Karpas-422 (cell line): ENCODE data around the gene WDFY2. TPM values are rescaled to one million over a fixed set of nuclear protein-coding genes. Genes with fewer than 3 reads are reported as not detected.

ENCODE experiments used
- DNase-seq: peaks from one replicate; pipeline ENCODE4 v3.0.0-alpha.2; 2015
- H2AFZ ChIP-seq: fragments of 200-600 bp; sonication (generic); 2 replicates; pipeline ENCODE4 v1.6.1; 2014; ENCODE audit warnings: antibody characterized with exemption, low read length, mixed read lengths
- H3K27ac ChIP-seq: fragments of 200-600 bp; sonication (generic); 2 replicates; pipeline ENCODE4 v1.5.1; 2014; ENCODE audit warnings: mild to moderate bottlenecking, low read length, moderate library complexity
- H3K27me3 ChIP-seq: fragments of 200-600 bp; sonication (generic); 2 replicates; pipeline ENCODE4 v1.6.1; 2014; ENCODE audit warnings: low read length, mixed read lengths
- H3K36me3 ChIP-seq: fragments of 200-600 bp; sonication (generic); 2 replicates; pipeline ENCODE4 v1.6.1; 2014; ENCODE audit warnings: low read length, mixed read lengths; ENCODE audit not compliant: insufficient read depth
- H3K4me1 ChIP-seq: fragments of 200-600 bp; sonication (generic); 2 replicates; pipeline ENCODE4 v1.6.1; 2014; ENCODE audit warnings: mild to moderate bottlenecking, low read length, mixed read lengths
- H3K4me2 ChIP-seq: fragments of 200-600 bp; sonication (generic); 2 replicates; pipeline ENCODE4 v1.6.1; 2014; ENCODE audit warnings: low read length, low read depth, mild to moderate bottlenecking; ENCODE audit not compliant: poor library complexity, severe bottlenecking
- H3K4me3 ChIP-seq: fragments of 200-600 bp; sonication (generic); 2 replicates; pipeline ENCODE4 v1.5.1; 2014; ENCODE audit warnings: mild to moderate bottlenecking, antibody characterized with exemption, low read length, mixed read lengths
- H3K79me2 ChIP-seq: fragments of 200-600 bp; sonication (generic); 2 replicates; pipeline ENCODE4 v1.6.1; 2014; ENCODE audit warnings: mild to moderate bottlenecking, low read length, mixed read lengths
- H3K9ac ChIP-seq: fragments of 200-600 bp; sonication (generic); 2 replicates; pipeline ENCODE4 v1.6.0; 2014; ENCODE audit warnings: low read length
- H3K9me2 ChIP-seq: fragments of 200-600 bp; sonication (generic), shearing (Covaris generic); replicated peaks from 2 replicates; pipeline ENCODE4 v1.6.0; 2014; ENCODE audit warnings: mild to moderate bottlenecking, low read length, moderate library complexity; ENCODE audit not compliant: insufficient read depth
- H3K9me3 ChIP-seq: fragments of 300-700, 200-600 bp; sonication (generic); 2 replicates; pipeline ENCODE4 v1.6.1; 2014; ENCODE audit warnings: low read length, mixed read lengths
- H4K20me1 ChIP-seq: fragments of 200-600 bp; sonication (generic); 2 replicates; pipeline ENCODE4 v1.6.1; 2014; ENCODE audit warnings: mild to moderate bottlenecking, antibody characterized with exemption, low read length, low read depth; ENCODE audit not compliant: insufficient read depth
- total RNA-seq: library from RNA; depleted of rRNA; stranded (reverse); fragments of >200 nt; shearing (Covaris generic); gene quantifications from 2 replicates; pipeline ENCODE4 v1.2.3, GENCODE V29; 2014; ENCODE audit warnings: low replicate concordance

WDFY2 gene
- total RNA-seq, 1 experiment from 2014 or later, result 4.1 TPM

GRCh38 chr13:51770681-51771417 lies 186.6 kb downstream of the WDFY2 start:
- Histone ChIP-seq H2AFZ (no peak overlapping the region), H3K27ac (no peak overlapping the region), H3K4me1 (no peaks in the 10 kb centered on the region), H3K36me3 (no peaks in the 10 kb centered on the region), H3K27me3 (no peaks in the 10 kb centered on the region), H3K9me2 (no peaks in the 10 kb centered on the region), H3K4me2 (no peak overlapping the region), H3K4me3 (no peak overlapping the region), H3K79me2 (no peaks in the 10 kb centered on the region), H4K20me1 (no peaks in the 10 kb centered on the region), H3K9me3 (no peaks in the 10 kb centered on the region), H3K9ac (no peak overlapping the region)
- no peak for DNase-seq

- no peak overlapping the region for H3K27ac ChIP-seq
- H3K79me2 ChIP-seq, result no peaks in the 10 kb centered on the region
- H3K27me3 ChIP-seq, result no peaks in the 10 kb centered on the region
- no peaks in the 10 kb centered on the region for H3K9me2 ChIP-seq
- no peak for DNase-seq
- H3K36me3 ChIP-seq, result no peaks in the 10 kb centered on the region
- no peak overlapping the region for H3K9ac ChIP-seq
- H4K20me1 ChIP-seq, result no peaks in the 10 kb centered on the region
- no peak overlapping the region for H3K4me2 ChIP-seq
- H3K4me3 ChIP-seq, result no peak overlapping the region
- no peak overlapping the region for H2AFZ ChIP-seq
- H3K9me3 ChIP-seq, result no peaks in the 10 kb centered on the region
- no peaks in the 10 kb centered on the region for H3K4me1 ChIP-seq
These were observed 187.3 kb downstream of the WDFY2 start for GRCh38 chr13:51771418-51772104.

- H3K9ac ChIP-seq, result no peak overlapping the region
- no peaks in the 10 kb centered on the region for H3K9me2 ChIP-seq
- no peak overlapping the region for H3K27ac ChIP-seq
- no peaks in the 10 kb centered on the region for H3K79me2 ChIP-seq
- no peak overlapping the region for H3K4me3 ChIP-seq
- DNase-seq, result no peak
- no peak overlapping the region for H3K4me2 ChIP-seq
- H2AFZ ChIP-seq, result no peak overlapping the region
- H3K9me3 ChIP-seq, result no peaks in the 10 kb centered on the region
- H3K4me1 ChIP-seq, result no peaks in the 10 kb centered on the region
- no peaks in the 10 kb centered on the region for H3K27me3 ChIP-seq
- no peaks in the 10 kb centered on the region for H4K20me1 ChIP-seq
- no peaks in the 10 kb centered on the region for H3K36me3 ChIP-seq
These were observed 187.8 kb downstream of the WDFY2 start for GRCh38 chr13:51772105-51772455.

- Histone ChIP-seq H2AFZ (no peak overlapping the region), H3K4me2 (no peak overlapping the region), H3K27ac (no peak overlapping the region), H3K79me2 (no peaks in the 10 kb centered on the region), H3K9ac (no peak overlapping the region), H3K9me2 (no peaks in the 10 kb centered on the region), H3K9me3 (no peaks in the 10 kb centered on the region), H3K4me3 (no peak overlapping the region), H4K20me1 (no peaks in the 10 kb centered on the region), H3K4me1 (no peaks in the 10 kb centered on the region), H3K36me3 (no peaks in the 10 kb centered on the region), H3K27me3 (no peaks in the 10 kb centered on the region)
- DNase-seq, result no peak
These were observed 188.5 kb downstream of the WDFY2 start for GRCh38 chr13:51772781-51773180.

GRCh38 chr13:51773515-51773914 lies 189.3 kb downstream of the WDFY2 start:
- Histone ChIP-seq H4K20me1 (no peaks in the 10 kb centered on the region), H3K36me3 (no peaks in the 10 kb centered on the region), H2AFZ (no peak overlapping the region), H3K27ac (no peak overlapping the region), H3K9me2 (no peaks in the 10 kb centered on the region), H3K79me2 (no peaks in the 10 kb centered on the region), H3K4me3 (no peak overlapping the region), H3K27me3 (no peaks in the 10 kb centered on the region), H3K9ac (no peak overlapping the region), H3K4me2 (no peak overlapping the region), H3K4me1 (no peaks in the 10 kb centered on the region), H3K9me3 (no peaks in the 10 kb centered on the region)
- no peak for DNase-seq

GRCh38 chr13:51776179-51776578 lies 191.9 kb downstream of the WDFY2 start:
- no peak overlapping the region for H3K27ac ChIP-seq
- no peaks in the 10 kb centered on the region for H4K20me1 ChIP-seq
- no peaks in the 10 kb centered on the region for H3K4me1 ChIP-seq
- H3K9me3 ChIP-seq, result no peaks in the 10 kb centered on the region
- H2AFZ ChIP-seq, result no peak overlapping the region
- no peaks in the 10 kb centered on the region for H3K36me3 ChIP-seq
- no peak for DNase-seq
- no peak overlapping the region for H3K4me3 ChIP-seq
- H3K79me2 ChIP-seq, result no peaks in the 10 kb centered on the region
- H3K9ac ChIP-seq, result no peak overlapping the region
- no peak overlapping the region for H3K4me2 ChIP-seq
- no peaks in the 10 kb centered on the region for H3K9me2 ChIP-seq
- no peaks in the 10 kb centered on the region for H3K27me3 ChIP-seq

GRCh38 chr13:51777921-51778320 lies 193.7 kb downstream of the WDFY2 start:
- H3K9me2 ChIP-seq, result no peaks in the 10 kb centered on the region
- H3K27ac ChIP-seq, result no peak overlapping the region
- no peaks in the 10 kb centered on the region for H3K9me3 ChIP-seq
- DNase-seq, result no peak
- H3K36me3 ChIP-seq, result no peaks in the 10 kb centered on the region
- H3K9ac ChIP-seq, result no peak overlapping the region
- no peak overlapping the region for H3K4me3 ChIP-seq
- H3K27me3 ChIP-seq, result no peaks in the 10 kb centered on the region
- H4K20me1 ChIP-seq, result 0 out of 2 replicates have a peak, but pooled peaks cover 3% of the 10 kb centered on the region
- H2AFZ ChIP-seq, result no peak overlapping the region
- H3K79me2 ChIP-seq, result no peaks in the 10 kb centered on the region
- peaks cover 5% of the 10 kb centered on the region; the same call in 1 of the 2 replicates for H3K4me1 ChIP-seq
- H3K4me2 ChIP-seq, result no peak overlapping the region

GRCh38 chr13:51778392-51778791 lies 194.1 kb downstream of the WDFY2 start:
- Histone ChIP-seq H3K9ac (no peak overlapping the region), H3K9me2 (no peaks in the 10 kb centered on the region), H3K4me1 (peaks cover 5% of the 10 kb centered on the region; the same call in 1 of the 2 replicates), H3K27ac (no peak overlapping the region), H3K9me3 (no peaks in the 10 kb centered on the region), H4K20me1 (0 out of 2 replicates have a peak, but pooled peaks cover 3% of the 10 kb centered on the region), H3K27me3 (no peaks in the 10 kb centered on the region), H3K36me3 (no peaks in the 10 kb centered on the region), H2AFZ (no peak overlapping the region), H3K79me2 (no peaks in the 10 kb centered on the region), H3K4me2 (no peak overlapping the region), H3K4me3 (no peak overlapping the region)
- DNase-seq, result no peak
